GM21576 (cell line): ENCODE data around the gene ASB1.

ENCODE experiments used
- ATAC-seq: cut with Tn5 transposase; IDR thresholded peaks from one replicate; pipeline ENCODE4 v1.9.1; 2021; ENCODE audit warnings: mild to moderate bottlenecking, moderate library complexity; ENCODE audit not compliant: unreplicated experiment

ASB1 gene

DNA sequence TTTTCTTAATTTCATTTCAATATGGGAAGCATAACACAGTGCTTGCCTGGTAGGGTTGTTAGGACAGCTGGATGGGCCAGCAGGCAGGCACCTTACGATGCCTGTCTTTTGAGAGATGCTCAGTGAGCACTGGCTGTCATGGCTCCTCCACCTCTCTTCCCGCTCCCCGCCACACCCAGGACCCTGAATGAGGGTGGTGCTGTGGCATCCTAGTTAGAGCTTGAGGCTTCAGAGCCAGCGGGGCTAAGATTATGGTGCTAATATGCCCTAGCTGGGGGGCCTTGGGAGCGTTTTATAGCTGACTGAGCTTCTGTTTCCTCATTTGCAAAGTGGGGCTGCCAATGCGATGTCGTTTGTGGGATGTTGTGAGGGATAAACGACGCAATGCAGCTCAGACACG, 37.7 kb downstream of the ASB1 start:
- ATAC-seq = no peak

- no peak for ATAC-seq
Measured at GRCh38 chr2:238465487-238466242, 38.9 kb downstream of the ASB1 start.

GRCh38 chr2:238466243-238466756, 39.6 kb downstream of the ASB1 start:
- ATAC-seq = no peak

GRCh38 chr2:238467062-238467461, 40.3 kb downstream of the ASB1 start:
- ATAC-seq = no peak

DNA sequence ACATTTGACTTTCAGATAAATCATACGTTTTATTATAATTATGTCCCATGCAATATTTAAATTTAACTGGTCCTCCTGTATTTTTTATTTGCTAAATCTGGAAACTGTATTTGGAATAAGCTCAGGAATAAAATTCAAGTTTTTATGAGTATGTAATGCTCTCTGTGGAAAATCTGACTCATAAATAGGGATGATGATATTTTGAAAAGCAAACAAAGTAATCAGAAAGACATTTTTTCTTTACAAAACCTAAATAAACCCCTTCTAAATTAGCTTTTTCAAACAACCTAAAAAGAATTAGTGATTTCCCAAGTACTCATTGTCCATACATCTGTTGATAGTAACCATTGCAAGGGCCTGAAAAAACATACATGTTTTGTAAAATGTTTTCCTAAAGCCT, 41.1 kb downstream of the ASB1 start:
- no peak for ATAC-seq

GRCh38 chr2:238469155-238469554, 42.4 kb downstream of the ASB1 start:
- no peak for ATAC-seq

DNA sequence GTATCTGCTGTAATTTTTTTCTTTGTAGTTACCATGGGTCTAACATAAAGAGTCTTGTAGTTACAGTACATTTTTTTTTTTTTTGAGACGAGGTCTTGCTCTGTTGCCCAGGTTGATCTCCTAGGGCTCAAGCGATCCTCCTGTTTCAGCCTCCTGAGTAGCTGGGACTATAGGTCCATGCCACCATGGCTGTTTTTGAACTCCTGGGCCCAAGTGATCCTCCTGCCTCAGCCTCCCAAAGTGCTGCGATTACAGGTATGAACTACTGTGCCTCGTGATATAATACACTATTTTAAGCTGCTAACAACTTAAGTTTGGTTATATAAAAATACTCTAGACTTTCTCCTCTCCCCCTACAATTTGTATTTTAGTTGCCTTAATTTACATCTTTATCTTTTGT, 46.3 kb downstream of the ASB1 start:
- no peak for ATAC-seq

DNA sequence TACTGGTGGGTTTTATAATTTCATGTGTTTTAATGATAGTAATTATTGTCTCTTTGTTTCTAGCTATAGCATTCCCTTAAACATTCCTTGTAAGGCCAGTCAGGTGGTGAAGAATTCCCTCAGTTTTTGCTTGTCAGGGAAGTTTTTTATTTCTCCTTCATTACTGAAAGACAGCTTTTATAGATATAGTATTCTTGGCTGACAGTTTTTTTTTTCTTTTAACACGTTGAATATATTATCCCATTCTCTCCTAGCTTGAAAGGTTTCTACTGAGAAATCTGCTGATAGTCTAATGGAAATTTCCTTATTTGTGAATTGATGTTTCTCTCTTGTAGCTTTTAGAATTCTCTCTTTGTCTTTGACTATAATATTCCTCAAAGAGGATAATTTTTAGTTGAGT, 46.8 kb downstream of the ASB1 start:
- ATAC-seq = no peak

DNA sequence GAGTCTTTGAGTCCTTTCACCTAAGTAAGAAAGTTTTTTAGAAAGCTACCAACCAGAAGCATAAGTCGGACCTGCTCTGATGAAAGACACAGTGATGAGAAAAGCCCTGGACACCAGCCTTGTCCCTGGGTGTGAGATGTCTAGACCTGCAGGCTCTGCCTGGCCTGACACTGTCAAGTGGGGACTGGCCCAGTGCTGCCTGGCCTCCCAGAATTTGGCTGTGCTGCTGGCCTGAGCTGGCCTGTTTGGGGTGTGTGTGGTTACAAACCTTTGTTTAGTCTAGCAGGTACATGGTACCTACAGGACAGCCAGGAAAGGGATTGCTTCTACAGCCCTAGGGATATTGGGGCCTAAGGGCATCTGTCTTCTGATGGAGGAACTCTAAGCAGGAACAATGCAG, 48.3 kb downstream of the ASB1 start:
- no peak for ATAC-seq

GRCh38 chr2:238475566-238475965, 48.8 kb downstream of the ASB1 start:
- ATAC-seq = no peak

DNA sequence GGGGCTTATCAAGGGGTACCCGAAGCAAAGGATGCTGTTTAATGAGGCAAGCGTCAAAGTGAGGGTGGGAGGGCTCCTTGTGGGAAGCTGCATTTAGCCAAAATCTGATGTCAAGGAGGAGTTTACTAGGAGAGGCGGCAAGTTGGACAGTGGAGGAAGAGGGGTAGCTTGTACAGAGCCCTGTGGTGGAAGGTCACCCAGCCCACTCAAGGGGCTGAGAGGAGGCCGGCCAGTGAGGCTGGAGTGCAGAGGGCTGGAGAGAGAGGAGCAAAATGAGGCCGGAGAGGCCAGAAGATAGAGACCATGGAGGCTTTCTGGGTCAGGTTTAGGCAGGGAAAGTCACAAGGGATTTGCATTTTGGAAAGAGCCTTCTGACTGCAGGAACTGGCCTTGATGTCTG, 49.5 kb downstream of the ASB1 start:
- no peak for ATAC-seq

DNA sequence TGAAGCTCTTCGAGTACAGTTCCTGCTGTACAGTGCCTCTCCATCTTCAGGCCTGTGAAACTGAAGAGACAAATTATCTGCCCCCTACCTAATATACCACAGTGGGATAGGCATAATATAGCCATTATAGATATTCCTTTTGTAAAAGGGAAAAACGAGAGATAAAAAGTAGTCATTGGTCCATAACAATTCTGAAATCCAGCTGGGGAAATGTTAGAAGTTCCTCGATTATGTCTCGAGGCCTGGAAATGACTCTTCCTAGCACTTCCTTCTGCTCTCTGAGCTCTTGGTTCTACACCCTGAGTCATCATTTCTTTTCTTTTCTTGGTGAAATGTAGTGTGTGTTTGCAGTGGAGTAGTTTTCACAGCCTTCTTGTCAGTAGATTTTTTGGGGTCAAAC, 51.5 kb downstream of the ASB1 start:
- no peak for ATAC-seq

GRCh38 chr2:238479847-238480246, 53.1 kb downstream of the ASB1 start:
- no peak for ATAC-seq

DNA sequence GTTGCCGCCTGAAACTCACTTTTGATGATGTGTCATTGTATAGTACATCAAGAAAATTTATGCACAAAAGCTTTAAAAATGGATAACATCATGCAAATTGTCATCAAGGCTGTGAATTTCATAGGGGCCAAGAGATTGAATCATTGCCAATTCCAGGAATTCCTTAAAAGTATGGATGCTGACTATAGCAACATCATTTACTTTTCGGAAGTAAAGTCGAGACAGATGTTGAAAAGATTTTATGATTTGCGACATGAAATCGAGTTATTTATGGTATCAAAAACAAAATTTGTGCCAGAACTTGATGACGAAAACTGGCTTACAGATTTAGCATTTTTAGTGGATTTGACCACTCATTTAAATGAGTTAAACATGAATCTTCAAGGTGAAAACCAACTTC, 56.3 kb downstream of the ASB1 start:
- no peak for ATAC-seq

- ATAC-seq = no peak
Measured at GRCh38 chr2:238483656-238484055, 56.9 kb downstream of the ASB1 start.

- ATAC-seq = no peak
Measured at GRCh38 chr2:238484522-238485452, 58.1 kb downstream of the ASB1 start.

- ATAC-seq = no peak
Measured at GRCh38 chr2:238486123-238486848, 59.6 kb downstream of the ASB1 start.

GRCh38 chr2:238487134-238487533, 60.4 kb downstream of the ASB1 start:
- no peak for ATAC-seq

GRCh38 chr2:238487652-238488346, 61.1 kb downstream of the ASB1 start:
- no peak for ATAC-seq

GRCh38 chr2:238488347-238488826, 61.7 kb downstream of the ASB1 start:
- no peak for ATAC-seq
